Stimulated activated CD4-positive, alpha-beta T cell treated with anti-CD3 and anti-CD28 coated beads, Interleukin-1b, Interleukin-23, amount 100 ng/mL, for 4 hours (primary cell): ENCODE results near the gene POC1A.

Source experiments
- DNase-seq, 2 donors: peaks; one replicate each; pipeline ENCODE4 v3.0.0-alpha.2; 2020; ENCODE audit warnings: low read depth in 2 of 2

The POC1A gene

GRCh38 chr3:52128118-52128683, 26.0 kb downstream of the POC1A start:
- DNase-seq = no peak

GRCh38 chr3:52126500-52126899, 27.7 kb downstream of the POC1A start:
- DNase-seq = no peak

DNA sequence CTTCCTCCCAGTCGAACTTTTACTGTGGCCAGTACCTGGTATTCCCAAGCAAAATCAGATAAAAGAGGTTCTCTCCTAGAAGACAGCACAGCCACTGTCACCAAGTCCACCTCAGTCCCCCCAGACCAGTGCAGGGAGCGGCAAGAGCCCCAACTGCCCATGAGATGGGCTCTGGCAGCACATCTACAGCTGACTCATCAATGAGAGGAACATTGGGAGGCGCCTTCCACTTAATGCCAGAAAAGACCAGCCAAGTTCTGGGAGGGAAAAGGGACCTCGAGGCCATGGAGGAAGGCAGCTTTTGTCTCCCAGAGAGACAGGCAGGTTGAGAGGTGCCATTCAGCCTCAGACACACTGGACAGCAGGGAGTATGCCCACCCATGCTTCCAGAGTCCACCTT, 28.2 kb downstream of the POC1A start:
- no peak for DNase-seq

DNA sequence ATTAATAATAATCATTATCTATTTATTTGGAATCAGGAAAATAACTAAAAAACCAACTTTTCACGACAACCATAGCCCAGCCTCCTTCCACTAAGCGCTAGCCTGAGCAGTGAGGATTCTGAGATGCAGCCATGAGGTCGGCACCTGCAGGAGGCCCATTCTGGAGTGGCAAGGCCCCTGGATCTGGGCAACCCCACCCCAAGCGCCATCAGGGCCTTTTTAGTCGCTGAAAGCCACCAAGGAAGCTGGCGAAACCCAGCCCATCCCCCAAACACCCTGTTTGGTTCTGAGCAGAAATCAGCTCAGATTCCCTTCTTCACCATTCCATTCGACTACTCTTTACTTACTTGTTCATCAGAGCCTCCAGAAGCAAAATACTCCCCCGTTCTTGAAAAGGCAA, 29.5 kb downstream of the POC1A start:
- no peak for DNase-seq

DNA sequence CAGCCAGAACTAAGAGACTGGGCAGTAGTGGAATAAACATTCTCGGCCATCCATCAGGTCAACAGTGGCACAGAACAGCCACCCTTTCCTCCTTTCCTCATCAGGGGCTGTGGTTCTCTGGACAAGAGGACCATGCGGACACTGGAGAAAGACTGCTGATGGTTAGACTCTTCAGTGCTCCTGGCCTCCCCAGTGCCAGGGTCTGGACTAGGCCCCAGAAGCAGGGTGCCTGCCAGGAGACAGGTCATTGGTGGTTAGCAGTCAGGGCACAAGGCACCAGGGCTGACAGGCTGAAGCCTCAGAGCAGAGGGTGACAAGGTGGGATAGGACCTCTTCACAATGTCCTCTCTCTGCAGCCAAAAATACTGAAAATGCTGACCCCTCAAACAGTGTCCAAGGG, 30.1 kb downstream of the POC1A start:
- no peak for DNase-seq

DNA sequence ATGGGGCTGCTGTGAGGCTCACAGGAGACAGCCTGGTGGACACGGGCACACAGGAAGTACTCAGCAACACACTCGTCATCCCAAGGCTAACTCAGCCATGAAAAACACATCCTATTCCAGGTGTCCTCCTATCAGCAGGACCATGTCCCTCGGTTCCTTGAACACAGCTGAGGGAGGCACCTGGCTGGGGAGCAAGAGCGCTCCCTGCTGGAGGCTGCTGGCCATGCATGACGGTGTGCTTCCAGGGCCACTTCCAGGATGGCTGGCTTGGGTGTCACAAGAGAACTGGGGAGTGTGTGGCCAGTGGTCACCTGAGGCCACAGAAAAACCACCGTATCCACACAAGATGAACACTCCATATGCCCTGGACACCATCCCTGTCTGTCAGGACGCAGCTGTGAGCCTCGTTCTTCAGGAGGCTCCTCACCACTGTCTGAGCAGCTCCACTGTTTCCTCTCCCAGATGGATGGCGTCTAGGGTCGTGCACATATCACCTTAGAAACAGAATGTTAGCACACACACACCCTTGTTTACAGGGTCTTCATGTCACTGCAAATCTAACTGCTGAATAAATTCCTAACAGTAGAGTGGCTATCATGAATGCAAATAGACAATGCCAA, 31.0 kb downstream of the POC1A start:
- peak; percentile 67 to 75 for DNase-seq

DNA sequence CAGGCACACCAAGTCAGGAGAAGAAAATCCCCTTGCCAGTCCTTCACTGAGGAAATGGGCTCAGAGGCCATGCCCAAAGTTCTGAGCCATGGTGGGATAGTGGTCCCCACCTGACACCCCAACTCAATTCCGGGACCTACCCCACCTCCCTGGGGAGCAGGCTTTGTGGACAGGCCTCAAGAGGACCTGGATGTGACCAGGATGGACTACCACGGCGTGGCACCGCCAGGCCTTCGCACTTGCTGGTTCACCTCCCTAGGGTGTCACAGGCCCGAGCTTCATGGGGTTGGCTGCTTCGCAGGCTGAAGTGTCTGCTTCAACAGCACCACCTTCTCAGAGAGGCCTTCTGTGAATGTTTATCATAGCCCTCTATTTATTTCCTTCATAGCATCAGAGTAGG, 31.7 kb downstream of the POC1A start:
- no peak for DNase-seq

DNA sequence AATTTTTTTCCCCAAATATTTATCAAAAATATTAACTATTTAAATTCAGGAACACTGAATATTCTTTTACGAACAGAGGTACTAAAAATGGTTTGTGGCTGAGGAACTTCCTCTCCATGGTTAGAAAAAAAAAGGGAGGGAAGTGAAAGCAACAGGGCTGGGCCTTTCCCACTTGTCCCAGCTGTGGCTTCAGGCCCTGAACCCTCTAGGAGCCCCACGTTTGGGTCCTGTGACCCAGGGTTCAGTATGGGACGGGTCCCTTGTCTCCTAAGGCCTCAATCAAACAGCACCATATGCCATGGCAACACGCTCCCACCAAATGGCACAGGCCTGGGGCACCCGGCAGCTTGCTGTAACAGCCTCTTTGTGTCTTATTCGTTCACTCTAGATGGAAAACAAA, 32.4 kb downstream of the POC1A start:
- no peak for DNase-seq

- no peak for DNase-seq
These were observed 32.8 kb downstream of the POC1A start for GRCh38 chr3:52121464-52121805.

DNA sequence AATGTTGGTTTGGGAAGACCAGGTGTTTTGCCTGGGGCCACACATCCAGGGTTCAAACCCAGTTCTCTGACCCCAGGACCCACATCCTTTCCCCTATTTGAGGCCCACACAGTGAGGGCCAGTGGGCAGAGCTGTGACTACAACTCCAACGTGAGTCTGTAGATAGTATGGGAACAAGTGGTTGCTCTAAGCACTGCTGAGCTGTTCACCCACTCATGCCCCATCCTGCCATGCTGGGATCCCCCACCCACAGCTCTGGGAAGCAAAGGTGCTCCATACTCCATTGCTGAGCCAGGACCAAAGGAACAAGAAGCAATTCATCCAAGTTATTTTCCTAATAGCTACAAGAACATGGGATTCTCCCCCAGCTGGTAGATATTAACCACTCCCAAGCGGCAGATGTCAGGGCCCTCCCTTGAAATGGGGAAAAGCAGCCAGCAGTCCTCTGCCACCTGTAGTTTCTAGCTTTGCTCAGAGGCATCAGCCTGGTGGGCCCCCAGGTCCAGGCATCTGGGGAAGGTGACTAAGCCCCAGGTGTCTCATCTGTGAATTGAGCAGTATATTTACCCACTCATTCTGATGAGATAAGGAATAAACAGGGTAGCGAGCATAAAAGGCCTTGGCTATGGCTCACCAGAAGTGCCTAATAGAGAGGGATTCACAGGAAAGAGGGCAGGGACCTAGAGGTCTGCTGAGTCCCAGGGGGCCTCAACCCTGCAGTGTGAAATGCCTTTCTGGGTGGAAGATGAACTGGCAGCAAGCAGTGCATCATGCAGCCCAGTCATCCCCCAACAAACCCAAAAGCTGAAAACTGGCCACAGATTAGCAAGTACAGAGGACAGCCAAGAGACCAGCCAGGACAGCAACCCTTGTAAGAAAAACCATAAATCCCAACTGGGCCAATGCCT, 33.4 kb downstream of the POC1A start:
- DNase-seq = no peak

- DNase-seq = no peak
These were observed 34.4 kb downstream of the POC1A start for GRCh38 chr3:52119826-52120225.

- DNase-seq = no peak
These were observed 35.1 kb downstream of the POC1A start for GRCh38 chr3:52119099-52119498.

DNA sequence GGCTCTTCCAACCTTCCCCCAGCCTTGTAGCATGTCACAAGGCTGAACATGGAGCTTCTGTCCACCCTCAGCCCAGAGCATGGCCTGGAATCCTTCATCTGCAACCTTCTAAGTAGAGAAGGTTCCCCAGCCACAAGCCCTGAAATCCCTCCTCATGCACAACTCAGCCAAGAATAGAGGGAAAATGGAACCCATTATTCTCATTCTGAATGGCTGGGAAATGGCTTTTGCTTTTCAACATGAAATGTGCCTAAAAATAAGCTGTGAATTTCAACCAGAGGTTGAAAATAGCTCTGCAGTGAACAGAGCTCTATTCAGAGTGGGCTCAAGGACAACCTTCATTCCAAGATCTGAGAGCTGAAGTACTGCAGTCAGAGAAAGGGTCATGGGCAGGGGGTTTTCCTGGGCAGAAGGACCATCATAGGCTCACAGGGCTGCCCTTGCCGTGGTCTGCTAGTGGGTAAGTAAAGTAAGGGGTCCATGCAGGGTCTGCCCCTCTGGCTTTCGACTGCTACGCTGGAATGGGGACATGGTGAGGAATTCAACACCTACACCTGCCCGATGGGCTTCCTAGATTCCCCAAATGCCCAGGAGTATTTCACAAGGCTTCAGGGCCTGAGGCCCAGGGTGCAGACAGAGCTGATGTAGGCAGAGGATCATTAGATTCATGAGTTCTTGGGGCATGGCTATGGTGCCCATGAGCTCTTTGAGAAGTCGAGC, 35.9 kb downstream of the POC1A start:
- DNase-seq = no peak

- DNase-seq = no peak
These were observed 36.7 kb downstream of the POC1A start for GRCh38 chr3:52117537-52117936.

GRCh38 chr3:52112056-52112455, 42.2 kb downstream of the POC1A start:
- no peak for DNase-seq

DNA sequence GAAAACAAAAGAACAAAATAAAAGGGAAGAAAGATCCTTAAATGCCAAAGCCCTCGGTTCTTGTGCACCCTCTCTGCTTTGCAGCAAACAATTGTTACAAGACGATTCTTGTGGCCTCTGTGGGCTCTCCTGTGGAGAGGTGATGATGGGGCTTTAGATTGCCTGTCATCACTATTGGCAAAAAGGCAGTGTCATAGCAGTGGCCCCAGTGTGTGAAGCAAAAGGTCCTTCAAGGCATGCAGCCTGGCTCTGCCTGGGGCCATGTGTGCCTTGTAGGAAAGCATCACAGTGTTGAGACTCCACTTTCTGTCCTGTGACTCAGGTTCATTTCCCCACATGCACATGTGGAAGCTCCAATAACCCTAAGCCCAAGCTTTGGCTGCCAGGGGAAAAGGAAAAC, 43.7 kb downstream of the POC1A start:
- DNase-seq = no peak

DNA sequence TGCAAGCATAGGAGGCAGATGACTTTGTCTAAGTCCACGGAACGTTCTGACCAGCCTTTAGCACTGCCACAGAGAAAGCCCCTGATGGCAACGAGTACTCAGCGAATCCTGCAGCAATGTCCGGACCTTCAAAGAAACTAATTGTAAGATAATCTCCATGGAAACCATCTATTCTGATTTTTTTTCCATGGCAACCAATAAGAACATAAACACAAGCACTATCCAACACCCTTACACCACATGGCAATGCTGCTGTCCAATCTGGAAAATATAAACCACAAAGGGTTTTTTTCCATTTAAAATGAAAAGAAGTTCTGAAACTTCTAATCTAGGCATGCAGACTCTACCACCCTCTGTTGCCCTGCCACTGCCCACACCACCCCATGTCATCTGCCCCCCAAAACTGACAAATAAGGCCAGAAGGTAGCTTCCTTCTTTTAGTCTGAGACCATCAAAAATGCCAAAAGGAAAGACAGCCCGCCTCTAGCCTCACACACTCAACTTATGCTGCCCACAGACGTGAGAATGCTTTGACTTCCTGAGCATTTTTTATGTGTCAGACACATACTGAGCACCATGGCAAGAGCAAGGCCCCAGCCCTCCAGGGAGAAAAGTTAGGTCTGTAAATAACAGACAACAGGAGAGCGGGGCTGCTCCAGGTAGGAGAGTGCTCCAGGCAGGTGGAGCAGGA, 44.5 kb downstream of the POC1A start:
- no peak for DNase-seq

GRCh38 chr3:52108302-52109232, 45.7 kb downstream of the POC1A start:
- DNase-seq = no peak

- no peak for DNase-seq
These were observed 47.1 kb downstream of the POC1A start for GRCh38 chr3:52106951-52107611.
